ENCODE results near the gene CEP55. TPM values are rescaled to one million over a fixed set of nuclear protein-coding genes. Genes with fewer than 3 reads are reported as not detected.

The CEP55 gene
- total RNA-seq, 1 donor from 2014 or later, result 6.0 TPM

DNA sequence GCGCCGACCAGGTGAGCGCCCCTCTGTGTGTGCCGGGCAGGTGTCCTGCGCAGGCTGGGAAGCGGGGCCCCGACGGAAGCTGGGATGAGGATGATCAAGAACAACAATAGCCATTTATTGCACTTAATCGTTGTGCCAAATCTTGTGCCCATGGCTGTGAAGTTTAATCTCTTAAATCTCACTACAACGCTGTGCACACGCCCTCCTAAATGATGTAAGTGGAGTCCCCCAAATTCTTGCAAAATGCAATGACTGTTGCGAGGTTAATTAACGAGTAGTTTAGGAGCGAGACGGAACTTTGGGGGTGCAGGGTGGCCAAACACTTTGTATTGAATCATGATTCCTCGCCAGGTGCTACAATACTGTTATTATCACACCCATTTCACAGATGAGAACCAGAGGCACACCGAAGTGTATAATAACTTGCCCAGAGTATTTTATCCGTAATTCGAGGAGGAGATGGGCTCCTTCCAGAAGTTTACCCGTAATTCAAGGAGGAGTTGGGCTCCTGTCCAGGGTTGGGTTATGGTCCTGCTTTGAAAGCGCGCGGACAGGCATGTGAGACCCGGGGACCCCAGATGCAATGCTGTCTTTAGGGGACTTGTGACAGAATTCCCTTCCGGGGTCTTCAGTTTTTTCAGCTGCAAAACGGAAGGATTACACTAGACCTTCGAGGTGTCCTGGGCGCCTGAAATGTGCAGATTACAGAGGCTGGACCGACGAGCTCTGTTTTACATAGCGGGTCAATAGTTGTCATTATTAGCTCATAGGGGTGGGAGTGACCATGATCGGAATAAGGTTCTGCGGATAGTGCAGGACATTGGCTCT is 71.1 kb downstream of the CEP55 start:
- peaks cover 13% of the 10 kb centered on the region for H3K36me3 Mint-ChIP-seq (ENCODE audit: unreplicated experiment)
- TF ChIP-seq CTCF (IDR thresholded peaks at IDR 0.05; ENCODE audit: partially characterized antibody, unreplicated experiment), result no peak
- peaks cover 20% of the 10 kb centered on the region for H3K27me3 Mint-ChIP-seq (ENCODE audit: unreplicated experiment)
- peak overlapping the region; percentile 92 for H3K4me3 Mint-ChIP-seq (ENCODE audit: unreplicated experiment)
- no peak overlapping the region for H3K27ac Mint-ChIP-seq (ENCODE audit: unreplicated experiment)
- H3K4me1 Mint-ChIP-seq (ENCODE audit: low read depth, unreplicated experiment), result peaks cover 1% of the 10 kb centered on the region
- peaks cover 5% of the 10 kb centered on the region for H3K9me3 Mint-ChIP-seq (ENCODE audit: unreplicated experiment)
- no peak for DNase-seq

- Mint-ChIP-seq H3K9me3 (ENCODE audit: unreplicated experiment) (peaks cover 5% of the 10 kb centered on the region), H3K4me1 (ENCODE audit: low read depth, unreplicated experiment) (peaks cover 1% of the 10 kb centered on the region), H3K36me3 (ENCODE audit: unreplicated experiment) (peaks cover 13% of the 10 kb centered on the region), H3K27me3 (ENCODE audit: unreplicated experiment) (peaks cover 21% of the 10 kb centered on the region), H3K4me3 (ENCODE audit: unreplicated experiment) (no peak overlapping the region), H3K27ac (ENCODE audit: unreplicated experiment) (no peak overlapping the region)
- no peak for TF ChIP-seq CTCF (IDR thresholded peaks at IDR 0.05; ENCODE audit: partially characterized antibody, unreplicated experiment)
- no peak for DNase-seq
Measured at GRCh38 chr10:93568105-93568390, 71.6 kb downstream of the CEP55 start.

GRCh38 chr10:93570383-93570782 is 74.0 kb downstream of the CEP55 start:
- peaks cover 13% of the 10 kb centered on the region for H3K36me3 Mint-ChIP-seq (ENCODE audit: unreplicated experiment)
- H3K4me1 Mint-ChIP-seq (ENCODE audit: low read depth, unreplicated experiment), result peaks cover 1% of the 10 kb centered on the region
- no peak overlapping the region for H3K4me3 Mint-ChIP-seq (ENCODE audit: unreplicated experiment)
- peaks cover 3% of the 10 kb centered on the region for H3K9me3 Mint-ChIP-seq (ENCODE audit: unreplicated experiment)
- H3K27me3 Mint-ChIP-seq (ENCODE audit: unreplicated experiment), result peaks cover 20% of the 10 kb centered on the region
- no peak for TF ChIP-seq CTCF (IDR thresholded peaks at IDR 0.05; ENCODE audit: partially characterized antibody, unreplicated experiment)
- no peak for DNase-seq
- H3K27ac Mint-ChIP-seq (ENCODE audit: unreplicated experiment), result no peak overlapping the region

- Mint-ChIP-seq H3K4me3 (ENCODE audit: unreplicated experiment) (no peak overlapping the region), H3K27ac (ENCODE audit: unreplicated experiment) (no peak overlapping the region), H3K9me3 (ENCODE audit: unreplicated experiment) (peaks cover 1% of the 10 kb centered on the region), H3K27me3 (ENCODE audit: unreplicated experiment) (peaks cover 12% of the 10 kb centered on the region), H3K36me3 (ENCODE audit: unreplicated experiment) (peaks cover 7% of the 10 kb centered on the region), H3K4me1 (ENCODE audit: low read depth, unreplicated experiment) (peaks cover 4% of the 10 kb centered on the region)
- DNase-seq, result no peak
- no peak for TF ChIP-seq CTCF (IDR thresholded peaks at IDR 0.05; ENCODE audit: partially characterized antibody, unreplicated experiment)
Measured at GRCh38 chr10:93572606-93573005, 76.2 kb downstream of the CEP55 start.

DNA sequence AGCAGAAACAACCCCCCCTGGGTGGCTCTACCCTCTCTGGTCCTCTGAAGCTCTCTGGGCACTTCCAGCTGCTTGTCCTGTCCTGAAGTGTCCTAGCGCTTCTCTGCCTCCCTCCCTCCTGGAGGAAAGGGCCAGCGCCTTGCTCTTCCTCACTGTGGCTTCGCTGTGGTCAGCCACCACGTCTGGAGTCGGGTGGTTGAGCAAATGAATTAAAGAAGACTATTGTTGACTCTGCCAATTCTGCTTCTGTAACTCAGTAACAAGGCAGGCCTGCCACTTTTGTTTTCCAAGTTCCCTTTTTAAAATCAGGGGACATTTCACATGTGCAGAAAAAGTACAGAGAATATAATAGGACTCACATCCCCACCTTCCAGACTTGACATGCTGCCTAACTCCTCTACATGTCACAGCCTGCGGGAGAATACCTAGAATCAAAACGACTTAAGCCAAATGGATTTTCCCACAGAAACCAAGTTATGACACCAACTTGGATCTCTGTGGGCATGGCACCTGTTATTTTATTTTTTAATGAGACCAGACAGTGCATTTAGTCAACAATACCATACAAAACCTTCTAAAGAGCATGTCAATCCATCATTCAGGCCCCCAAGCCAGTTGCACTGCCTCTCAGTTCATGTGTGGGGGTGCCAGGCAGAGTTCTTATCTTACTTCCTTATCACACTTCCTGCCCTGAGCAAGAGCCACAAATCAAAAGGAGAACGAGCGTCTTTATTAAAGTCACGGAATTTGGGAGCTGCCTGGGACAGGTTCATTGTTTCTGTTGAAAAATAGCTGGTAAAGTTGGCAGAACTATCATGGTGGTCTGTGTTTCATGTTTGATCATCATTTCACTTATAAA is 76.9 kb downstream of the CEP55 start:
- Mint-ChIP-seq H3K4me1 (ENCODE audit: low read depth, unreplicated experiment) (peaks cover 4% of the 10 kb centered on the region), H3K27me3 (ENCODE audit: unreplicated experiment) (peaks cover 7% of the 10 kb centered on the region), H3K36me3 (ENCODE audit: unreplicated experiment) (peaks cover 6% of the 10 kb centered on the region), H3K9me3 (ENCODE audit: unreplicated experiment) (peaks cover 1% of the 10 kb centered on the region), H3K4me3 (ENCODE audit: unreplicated experiment) (no peak overlapping the region), H3K27ac (ENCODE audit: unreplicated experiment) (no peak overlapping the region)
- no peak for TF ChIP-seq CTCF (IDR thresholded peaks at IDR 0.05; ENCODE audit: partially characterized antibody, unreplicated experiment)
- DNase-seq, result no peak
